Type B pancreatic cell (in vitro differentiated cells): ENCODE measurements around the gene TAF5L. TPM values are rescaled to one million over a fixed set of nuclear protein-coding genes. Genes with fewer than 3 reads are reported as not detected.
A peak's percentile ranks its signal among the peaks of the same experiment; 100 is the strongest.

Experiments
- DNase-seq: peaks from one replicate; pipeline ENCODE4 v3.0.0; 2021; ENCODE audit warnings: mixed read lengths; ENCODE audit not compliant: unreplicated experiment; ENCODE audit errors: extremely low spot score
- H3K27ac Mint-ChIP-seq: 2 replicates; pipeline ENCODE4 v1.8.0; 2021; ENCODE audit warnings: mild to moderate bottlenecking, mixed read lengths
- H3K27me3 Mint-ChIP-seq: 2 replicates; pipeline ENCODE4 v1.8.0; 2021; ENCODE audit warnings: mixed read lengths
- H3K36me3 Mint-ChIP-seq: 2 replicates; pipeline ENCODE4 v1.8.0; 2021; ENCODE audit warnings: mixed read lengths
- H3K4me1 Mint-ChIP-seq: one replicate; pipeline ENCODE4 v1.8.0; 2021; ENCODE audit warnings: mixed read lengths; ENCODE audit not compliant: unreplicated experiment
- H3K4me3 Mint-ChIP-seq: 2 replicates; pipeline ENCODE4 v1.8.0; 2021; ENCODE audit warnings: mild to moderate bottlenecking, mixed read lengths
- H3K9me3 Mint-ChIP-seq: 2 replicates; pipeline ENCODE4 v1.8.0; 2021; ENCODE audit warnings: mixed read lengths
- CTCF ChIP-seq: fragments of 200-600 bp; sonication (generic); conservative IDR thresholded peaks from 2 replicates; pipeline ENCODE4 v1.5.0; 2021; ENCODE audit warnings: antibody characterized with exemption, mild to moderate bottlenecking
- total RNA-seq: library from RNA; stranded (reverse); gene quantifications from 2 replicates; pipeline ENCODE4 v1.2.1, GENCODE V29; 2021; ENCODE audit warnings: low replicate concordance

Gene TAF5L
- total RNA-seq, 1 donor from 2014 or later: 17.4 TPM

DNA sequence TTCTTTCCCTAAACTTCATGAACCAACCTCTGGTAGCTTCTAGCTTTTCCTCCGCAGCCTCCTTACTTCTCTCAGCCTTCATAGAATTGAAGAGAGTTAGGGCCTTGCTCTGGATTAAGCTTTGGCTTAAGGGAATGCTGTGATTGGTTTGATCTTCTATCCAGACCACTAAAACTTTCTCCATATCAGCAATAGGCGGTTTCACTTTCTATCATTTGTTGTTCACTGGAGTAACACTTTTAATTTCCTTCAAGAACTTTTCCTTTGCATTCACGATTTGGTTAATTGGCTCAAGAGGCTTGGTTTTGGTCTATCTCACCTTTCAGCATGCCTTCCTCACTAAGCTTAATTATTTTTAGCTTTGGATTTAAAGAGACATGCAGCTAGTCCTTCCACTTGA lies 5.2 kb upstream of the TAF5L start:
- Mint-ChIP-seq H3K4me1 (peaks cover 12% of the 10 kb centered on the region), H3K9me3 (no peaks in the 10 kb centered on the region), H3K27me3 (no peaks in the 10 kb centered on the region), H3K27ac (no peak overlapping the region), H3K36me3 (peaks cover 14% of the 10 kb centered on the region), H3K4me3 (no peak overlapping the region)
- DNase-seq: no peak
- TF ChIP-seq CTCF: no peak

DNA sequence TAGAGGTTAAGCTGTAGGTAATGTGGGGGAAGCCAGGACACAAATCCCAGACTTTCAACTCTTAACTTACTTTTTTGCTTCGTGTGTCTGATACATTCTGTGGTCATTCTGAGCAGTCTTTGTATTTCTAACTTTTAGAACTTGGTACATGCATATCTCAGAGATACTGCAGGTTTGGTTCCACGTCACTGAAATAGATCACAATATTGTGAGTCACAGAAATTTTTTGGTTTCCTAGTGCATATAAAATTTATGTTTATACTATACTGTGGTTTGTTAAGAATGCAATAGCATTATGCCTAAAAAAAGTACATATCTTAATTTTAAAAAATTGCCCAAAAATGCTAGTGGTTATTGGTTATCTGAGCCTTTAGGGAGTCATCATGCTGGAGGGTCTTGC lies 3.3 kb upstream of the TAF5L start:
- no peaks in the 10 kb centered on the region for H3K9me3 Mint-ChIP-seq
- no peak for TF ChIP-seq CTCF
- H3K27me3 Mint-ChIP-seq: no peaks in the 10 kb centered on the region
- peaks cover 17% of the 10 kb centered on the region for H3K4me1 Mint-ChIP-seq
- no peak for DNase-seq
- no peak overlapping the region for H3K4me3 Mint-ChIP-seq
- H3K36me3 Mint-ChIP-seq: peaks cover 8% of the 10 kb centered on the region
- H3K27ac Mint-ChIP-seq: no peak overlapping the region

- DNase-seq: no peak
- H3K36me3 Mint-ChIP-seq: peaks cover 8% of the 10 kb centered on the region
- H3K27me3 Mint-ChIP-seq: no peaks in the 10 kb centered on the region
- no peaks in the 10 kb centered on the region for H3K9me3 Mint-ChIP-seq
- no peak for TF ChIP-seq CTCF
- peak overlapping the region; percentile 97 for H3K27ac Mint-ChIP-seq
- peaks cover 27% of the 10 kb centered on the region for H3K4me1 Mint-ChIP-seq
- H3K4me3 Mint-ChIP-seq: peak overlapping the region; percentile 99
Measured at GRCh38 chr1:229627003-229627402, 1.1 kb upstream of the TAF5L start.

DNA sequence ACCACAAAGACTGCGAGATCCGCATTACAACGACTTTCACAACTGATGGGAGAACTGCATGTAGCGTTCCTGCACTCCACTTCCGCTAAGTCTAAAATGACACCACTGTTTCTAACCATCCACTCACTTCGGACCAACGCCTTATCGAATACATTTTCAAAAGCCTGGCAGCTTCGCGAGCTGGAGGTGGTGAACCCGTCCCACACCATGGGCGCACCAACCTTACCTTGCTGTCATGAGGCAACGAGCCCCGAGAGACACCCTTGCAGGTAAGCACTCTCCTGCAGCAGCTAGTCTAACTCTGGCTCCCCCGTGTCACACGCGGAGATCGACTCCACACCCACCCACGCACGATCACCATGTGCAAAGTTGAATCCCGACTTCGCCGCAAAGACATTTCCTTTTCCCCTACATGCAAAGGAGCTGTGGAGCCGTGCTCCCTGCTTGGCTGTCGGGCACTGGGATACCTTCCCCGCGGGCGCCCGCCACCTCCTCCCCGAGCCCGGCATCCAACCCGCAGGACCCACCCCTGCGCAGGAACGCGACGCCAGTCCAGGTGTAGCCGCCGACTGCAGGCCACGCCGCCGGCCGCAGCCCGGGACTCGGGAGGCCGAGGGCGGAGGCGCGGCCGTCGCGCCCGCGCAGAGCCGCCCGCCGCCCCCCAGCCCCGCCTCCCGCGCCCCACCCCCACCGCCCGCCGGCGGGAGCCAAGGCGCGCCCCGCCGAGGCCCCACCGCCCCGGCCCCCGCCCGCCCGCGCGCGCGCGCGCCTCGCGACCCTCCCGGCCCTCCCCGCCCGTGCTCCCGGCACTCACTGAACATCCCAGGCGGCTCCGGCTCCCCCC lies 629 bp downstream of the TAF5L start:
- Mint-ChIP-seq H3K36me3 (peaks cover 8% of the 10 kb centered on the region), H3K4me3 (peak overlapping the region; percentile 94), H3K4me1 (peaks cover 27% of the 10 kb centered on the region), H3K27ac (peak overlapping the region; percentile 93), H3K27me3 (no peaks in the 10 kb centered on the region), H3K9me3 (no peaks in the 10 kb centered on the region)
- DNase-seq: peak; percentile 76
- no peak for TF ChIP-seq CTCF

DNA sequence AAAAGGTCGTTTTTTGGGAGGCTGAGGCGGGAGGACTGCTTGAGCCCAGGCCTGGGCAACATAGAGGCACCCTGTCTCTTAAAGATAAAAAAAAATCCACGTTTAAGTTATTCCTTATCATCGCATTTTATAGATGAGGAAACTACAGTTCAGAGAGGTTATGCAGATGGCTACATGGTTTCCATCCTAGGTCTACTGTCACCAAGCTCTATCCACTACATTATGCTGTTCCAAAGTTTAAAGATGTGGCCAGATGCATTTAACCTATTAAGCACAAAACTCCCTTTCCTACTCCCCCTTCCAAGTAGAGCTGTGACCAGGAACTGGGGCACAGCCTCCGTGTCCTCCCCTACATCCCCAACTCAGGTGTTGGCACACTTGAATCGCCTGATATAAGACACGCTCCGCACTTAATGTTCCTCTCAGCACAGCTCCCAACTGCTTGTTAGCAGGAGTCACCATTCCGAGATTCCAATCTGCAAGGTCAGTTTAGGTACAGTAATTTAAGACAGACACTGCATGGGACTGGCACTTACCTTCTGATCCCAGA lies 1.3 kb downstream of the TAF5L start:
- no peak for DNase-seq
- Mint-ChIP-seq H3K27me3 (no peaks in the 10 kb centered on the region), H3K4me1 (peaks cover 30% of the 10 kb centered on the region), H3K9me3 (no peaks in the 10 kb centered on the region), H3K27ac (peak overlapping the region; percentile 93), H3K36me3 (peaks cover 8% of the 10 kb centered on the region), H3K4me3 (peak overlapping the region; percentile 94)
- TF ChIP-seq CTCF: no peak
